ENCODE measurements around the gene CAMTA1. TPM values are rescaled to one million over a fixed set of nuclear protein-coding genes. Genes with fewer than 3 reads are reported as not detected.

Gene CAMTA1
- total RNA-seq, 2 experiments from 2014 or later = 43.9 to 73.3 TPM

DNA sequence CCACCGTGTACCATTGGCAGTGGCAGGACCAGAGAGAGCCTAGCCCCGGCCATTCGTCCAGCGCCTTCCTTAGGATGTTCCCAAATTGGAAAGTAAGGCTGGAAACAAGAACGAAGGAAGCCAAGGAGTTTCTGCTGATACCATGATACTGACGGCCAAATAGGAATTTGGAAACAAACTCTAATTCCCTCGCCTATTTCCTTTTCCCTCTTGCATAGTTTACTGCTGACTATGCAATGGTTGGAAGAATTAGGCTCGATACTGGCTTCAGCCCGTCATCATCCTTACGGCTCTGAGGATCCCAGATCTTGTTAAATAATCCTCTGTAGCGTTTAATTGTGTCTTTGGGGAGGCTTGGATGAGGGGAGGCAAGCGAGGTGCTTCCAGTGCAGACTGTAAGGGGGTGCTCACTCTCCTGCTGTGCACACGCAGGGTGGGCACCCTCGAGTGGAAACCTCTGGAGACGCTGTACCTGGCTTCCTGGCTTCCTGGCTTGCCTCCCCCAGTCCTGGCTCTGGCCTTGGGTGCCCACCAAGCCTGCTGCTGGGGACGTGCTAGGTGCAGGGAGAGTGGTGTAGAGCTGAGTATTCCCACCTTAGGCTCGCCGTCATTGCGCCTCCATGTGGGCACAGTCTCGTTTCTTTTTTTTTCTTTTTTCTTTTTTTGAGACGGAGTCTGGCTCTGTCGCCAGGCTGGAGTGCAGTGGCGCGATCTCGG is 27.4 kb upstream of the CAMTA1 start:
- H2AFZ ChIP-seq (ENCODE audit: low read length) = no peak overlapping the region
- H4K20me1 ChIP-seq (ENCODE audit: insufficient read depth, low read length) = no peaks in the 10 kb centered on the region
- intact Hi-C loops (cut with micrococcal nuclease; ENCODE audit: unreplicated experiment) = no loop called here
- CTCF ChIA-PET (ENCODE audit: unreplicated experiment) = no interaction called here
- POLR2A ChIA-PET = no interaction called here
- no peak overlapping the region for H3K27ac ChIP-seq (ENCODE audit: low read depth, low read length, poor library complexity, severe bottlenecking)
- no peaks in the 10 kb centered on the region for H3K36me3 ChIP-seq (ENCODE audit: insufficient read depth, low read length)
- no peak for DNase-seq (ENCODE audit: low spot score)
- H3K4me1 ChIP-seq (ENCODE audit: insufficient read depth, low read length, poor library complexity, severe bottlenecking) = peaks cover 4% of the 10 kb centered on the region
- H3K9me2 ChIP-seq (ENCODE audit: insufficient read depth, low read length) = no peaks in the 10 kb centered on the region
- H3K4me2 ChIP-seq (ENCODE audit: low read length) = no peak overlapping the region
- TF ChIP-seq EZH2phosphoT487 (IDR thresholded peaks at IDR 0.05; ENCODE audit: borderline replicate concordance, low read depth, low read length) (no peak), CTCF (conservative IDR thresholded peaks at IDR 0.05; ENCODE audit: low read length) (no peak)
- H3K79me2 ChIP-seq (ENCODE audit: insufficient read depth, low read depth, low read length) = no peaks in the 10 kb centered on the region
- no peaks in the 10 kb centered on the region for H3K9me3 ChIP-seq (ENCODE audit: low read length)
- no TSS peak for BruUV-seq (replicated peaks)
- no peak overlapping the region for H3K4me3 ChIP-seq (ENCODE audit: low read depth, low read length, poor library complexity, severe bottlenecking)

GRCh38 chr1:6761196-6761737 is 24.0 kb upstream of the CAMTA1 start:
- CTCF ChIA-PET (ENCODE audit: unreplicated experiment) = interaction anchor here (0.6 kb wide), 1 partner anchor 747 kb away, joined by 3 read pairs; no protein-coding TSS in a partner anchor
- H3K4me3 ChIP-seq (ENCODE audit: low read depth, low read length, poor library complexity, severe bottlenecking) = no peak overlapping the region

More at GRCh38 chr1:6761196-6761737, 24.0 kb upstream of the CAMTA1 start:
- Histone ChIP-seq H4K20me1 (ENCODE audit: insufficient read depth, low read length) (no peaks in the 10 kb centered on the region), H3K79me2 (ENCODE audit: insufficient read depth, low read depth, low read length) (no peaks in the 10 kb centered on the region), H3K9me3 (ENCODE audit: low read length) (no peaks in the 10 kb centered on the region), H3K27ac (ENCODE audit: low read depth, low read length, poor library complexity, severe bottlenecking) (no peak overlapping the region), H3K9me2 (ENCODE audit: insufficient read depth, low read length) (no peaks in the 10 kb centered on the region), H3K36me3 (ENCODE audit: insufficient read depth, low read length) (no peaks in the 10 kb centered on the region), H3K4me1 (ENCODE audit: insufficient read depth, low read length, poor library complexity, severe bottlenecking) (peaks cover 4% of the 10 kb centered on the region), H3K4me2 (ENCODE audit: low read length) (no peak overlapping the region), H2AFZ (ENCODE audit: low read length) (no peak overlapping the region)
- BruUV-seq (replicated peaks) = no TSS peak
- DNase-seq (ENCODE audit: low spot score) = no peak
- POLR2A ChIA-PET = interaction anchor here (0.5 to 1.0 kb wide), 3 partner anchors 10 to 17 kb away, joined by 3 read pairs; no protein-coding TSS in a partner anchor
- intact Hi-C loops (cut with micrococcal nuclease; ENCODE audit: unreplicated experiment) = no loop called here
- TF ChIP-seq EZH2phosphoT487 (IDR thresholded peaks at IDR 0.05; ENCODE audit: borderline replicate concordance, low read depth, low read length) (no peak), CTCF (conservative IDR thresholded peaks at IDR 0.05; ENCODE audit: low read length) (no peak)
